ENCODE results near the gene PPP1R15B.

- TF ChIP-seq YY1 (IDR thresholded peaks at IDR 0.05; ENCODE audit: insufficient read depth, insufficient read length) (no peak), ZNF274 (IDR thresholded peaks at IDR 0.05; ENCODE audit: low read depth, low read length) (no peak)
Observed at GRCh38 chr1:204405988-204406387, 5.6 kb downstream of the PPP1R15B start.

Data from NT2/D1 (cell line).